ENCODE data around the gene ZBTB16. TPM values are rescaled to one million over a fixed set of nuclear protein-coding genes. Genes with fewer than 3 reads are reported as not detected.

The ZBTB16 gene
- polyA plus RNA-seq, 1 donor from 2014 or later: 0.45 TPM

- Histone ChIP-seq H2AFZ (ENCODE audit: low read depth, low read length) (no peak overlapping the region), H4K20me1 (ENCODE audit: insufficient read depth) (no peaks in the 10 kb centered on the region), H3K9me2 (ENCODE audit: insufficient read depth, low read length) (no peaks in the 10 kb centered on the region), H3K9me3 (ENCODE audit: low read length) (no peaks in the 10 kb centered on the region), H3K27ac (ENCODE audit: low read length) (no peak overlapping the region), H3K4me2 (ENCODE audit: low read length) (no peak overlapping the region), H3K79me2 (replicated peaks; ENCODE audit: insufficient read depth, low read length) (peaks cover 83% of the 10 kb centered on the region), H3K36me3 (ENCODE audit: insufficient read depth, low read length) (no peaks in the 10 kb centered on the region), H3F3A (ENCODE audit: insufficient read depth, low read length, poor library complexity, severe bottlenecking) (no peaks in the 10 kb centered on the region), H3K9ac (ENCODE audit: low read length) (no peak overlapping the region), H3K27me3 (ENCODE audit: insufficient read depth, low read depth, low read length) (no peaks in the 10 kb centered on the region), H3K4me3 (ENCODE audit: low read length) (no peak overlapping the region)
- TF ChIP-seq EZH2 (IDR thresholded peaks at IDR 0.05; ENCODE audit: borderline replicate concordance, insufficient read depth, low read length, poor library complexity, severe bottlenecking) (no peak), EP300 (conservative IDR thresholded peaks at IDR 0.05; ENCODE audit: poor library complexity, severe bottlenecking) (no peak), POLR2AphosphoS5 (IDR thresholded peaks at IDR 0.05) (no peak), CTCF (IDR thresholded peaks at IDR 0.05; ENCODE audit: poor library complexity, severe bottlenecking) (no peak), RAD21 (conservative IDR thresholded peaks at IDR 0.05) (no peak), REST (IDR thresholded peaks at IDR 0.05; ENCODE audit: borderline replicate concordance) (no peak), MXI1 (conservative IDR thresholded peaks at IDR 0.05; ENCODE audit: poor library complexity, severe bottlenecking) (no peak)
These were observed 23.3 kb downstream of the ZBTB16 start for GRCh38 chr11:114082767-114083181.

- H3K9me2 ChIP-seq (ENCODE audit: insufficient read depth, low read length): no peaks in the 10 kb centered on the region
- H3K27me3 ChIP-seq (ENCODE audit: insufficient read depth, low read depth, low read length): no peaks in the 10 kb centered on the region
- no peak overlapping the region for H3K9ac ChIP-seq (ENCODE audit: low read length)
- H4K20me1 ChIP-seq (ENCODE audit: insufficient read depth): no peaks in the 10 kb centered on the region
- H2AFZ ChIP-seq (ENCODE audit: low read depth, low read length): no peak overlapping the region
- H3K9me3 ChIP-seq (ENCODE audit: low read length): no peaks in the 10 kb centered on the region
- H3F3A ChIP-seq (ENCODE audit: insufficient read depth, low read length, poor library complexity, severe bottlenecking): no peaks in the 10 kb centered on the region
- peaks cover 80% of the 10 kb centered on the region for H3K79me2 ChIP-seq (replicated peaks; ENCODE audit: insufficient read depth, low read length)
- H3K36me3 ChIP-seq (ENCODE audit: insufficient read depth, low read length): no peaks in the 10 kb centered on the region
- no peak overlapping the region for H3K4me2 ChIP-seq (ENCODE audit: low read length)
- H3K4me3 ChIP-seq (ENCODE audit: low read length): no peak overlapping the region
- H3K27ac ChIP-seq (ENCODE audit: low read length): no peak overlapping the region
- TF ChIP-seq EP300 (conservative IDR thresholded peaks at IDR 0.05; ENCODE audit: poor library complexity, severe bottlenecking) (no peak), EZH2 (IDR thresholded peaks at IDR 0.05; ENCODE audit: borderline replicate concordance, insufficient read depth, low read length, poor library complexity, severe bottlenecking) (no peak), TAF1 (IDR thresholded peaks at IDR 0.05; ENCODE audit: low read depth) (no peak), RAD21 (conservative IDR thresholded peaks at IDR 0.05) (no peak), REST (IDR thresholded peaks at IDR 0.05; ENCODE audit: borderline replicate concordance) (no peak), MXI1 (conservative IDR thresholded peaks at IDR 0.05; ENCODE audit: poor library complexity, severe bottlenecking) (no peak), POLR2AphosphoS5 (IDR thresholded peaks at IDR 0.05) (no peak), CTCF (IDR thresholded peaks at IDR 0.05; ENCODE audit: poor library complexity, severe bottlenecking) (no peak), SMC3 (conservative IDR thresholded peaks at IDR 0.05; ENCODE audit: poor library complexity) (no peak)
These were observed 24.1 kb downstream of the ZBTB16 start for GRCh38 chr11:114083391-114084252.
